Chondrocyte (in vitro differentiated cells): Measurements from ENCODE around the gene GPC1. TPM values are rescaled to one million over a fixed set of nuclear protein-coding genes. Genes with fewer than 3 reads are reported as not detected.

Source experiments
- DNase-seq: peaks from one replicate; pipeline ENCODE4 v3.0.0; 2021; ENCODE audit warnings: mixed read lengths, low spot score
- H3K27ac Mint-ChIP-seq: one replicate; pipeline ENCODE4 v1.8.0; 2021; ENCODE audit warnings: mild to moderate bottlenecking, moderate library complexity, mixed read lengths; ENCODE audit not compliant: unreplicated experiment
- H3K27me3 Mint-ChIP-seq: 2 replicates; pipeline ENCODE4 v1.8.0; 2021; ENCODE audit warnings: low read depth, mixed read lengths
- H3K36me3 Mint-ChIP-seq: 2 replicates; pipeline ENCODE4 v1.8.0; 2021; ENCODE audit warnings: low read depth, mixed read lengths
- H3K4me1 Mint-ChIP-seq: 2 replicates; pipeline ENCODE4 v1.8.0; 2021; ENCODE audit warnings: low read depth, mild to moderate bottlenecking, mixed read lengths
- H3K4me3 Mint-ChIP-seq: one replicate; pipeline ENCODE4 v1.8.0; 2021; ENCODE audit warnings: mild to moderate bottlenecking, moderate library complexity, mixed read lengths; ENCODE audit not compliant: unreplicated experiment
- H3K9me3 Mint-ChIP-seq: 2 replicates; pipeline ENCODE4 v1.8.0; 2021; ENCODE audit warnings: low read depth, mixed read lengths
- CTCF ChIP-seq: fragments of 200-600 bp; sonication (generic); IDR thresholded peaks from 2 replicates; pipeline ENCODE4 v1.5.0; 2021; ENCODE audit warnings: antibody characterized with exemption, mild to moderate bottlenecking, moderate library complexity
- total RNA-seq: library from RNA; stranded (reverse); gene quantifications from 3 replicates; pipeline ENCODE4 v1.2.1, GENCODE V29; 2021

The GPC1 gene
- total RNA-seq, 1 donor from 2014 or later, result 264 TPM

- no peak overlapping the region for H3K27ac Mint-ChIP-seq
- no peak overlapping the region for H3K4me3 Mint-ChIP-seq
- TF ChIP-seq CTCF, result no peak
- peaks cover 2% of the 10 kb centered on the region for H3K36me3 Mint-ChIP-seq
- peaks cover 4% of the 10 kb centered on the region for H3K9me3 Mint-ChIP-seq
- H3K4me1 Mint-ChIP-seq, result no peaks in the 10 kb centered on the region
- peak; percentile 93 for DNase-seq
- H3K27me3 Mint-ChIP-seq, result no peaks in the 10 kb centered on the region
These were observed 45.6 kb downstream of the GPC1 start for GRCh38 chr2:240480834-240481623.

GRCh38 chr2:240481720-240482119 is 46.3 kb downstream of the GPC1 start:
- H3K4me3 Mint-ChIP-seq, result no peak overlapping the region
- DNase-seq, result peak; percentile 81

GRCh38 chr2:240482141-240482540 is 46.7 kb downstream of the GPC1 start:
- no peak overlapping the region for H3K4me3 Mint-ChIP-seq
- no peaks in the 10 kb centered on the region for H3K27me3 Mint-ChIP-seq
- peaks cover 3% of the 10 kb centered on the region for H3K36me3 Mint-ChIP-seq
- TF ChIP-seq CTCF, result no peak
- peaks cover 4% of the 10 kb centered on the region for H3K9me3 Mint-ChIP-seq
- DNase-seq, result peak; percentile 77
- no peak overlapping the region for H3K27ac Mint-ChIP-seq
- H3K4me1 Mint-ChIP-seq, result no peaks in the 10 kb centered on the region

More at GRCh38 chr2:240481720-240482119, 46.3 kb downstream of the GPC1 start:
- Mint-ChIP-seq H3K9me3 (no peaks in the 10 kb centered on the region), H3K36me3 (peaks cover 1% of the 10 kb centered on the region), H3K27ac (no peak overlapping the region), H3K4me1 (no peaks in the 10 kb centered on the region), H3K27me3 (no peaks in the 10 kb centered on the region)
- TF ChIP-seq CTCF, result no peak

GRCh38 chr2:240491483-240491882 is 56.0 kb downstream of the GPC1 start:
- Mint-ChIP-seq H3K4me3 (no peak overlapping the region), H3K9me3 (peaks cover 58% of the 10 kb centered on the region), H3K4me1 (no peaks in the 10 kb centered on the region), H3K27ac (no peak overlapping the region), H3K27me3 (no peaks in the 10 kb centered on the region), H3K36me3 (peaks cover 21% of the 10 kb centered on the region)
- no peak for DNase-seq
- TF ChIP-seq CTCF, result no peak

GRCh38 chr2:240494194-240494793 is 58.8 kb downstream of the GPC1 start:
- DNase-seq, result no peak

More at GRCh38 chr2:240494194-240494793, 58.8 kb downstream of the GPC1 start:
- Mint-ChIP-seq H3K36me3 (peaks cover 22% of the 10 kb centered on the region), H3K27me3 (no peaks in the 10 kb centered on the region), H3K4me3 (no peak overlapping the region), H3K9me3 (peaks cover 37% of the 10 kb centered on the region), H3K4me1 (no peaks in the 10 kb centered on the region), H3K27ac (no peak overlapping the region)
- TF ChIP-seq CTCF, result no peak
